ENCODE results near the gene ELP5.

DNA sequence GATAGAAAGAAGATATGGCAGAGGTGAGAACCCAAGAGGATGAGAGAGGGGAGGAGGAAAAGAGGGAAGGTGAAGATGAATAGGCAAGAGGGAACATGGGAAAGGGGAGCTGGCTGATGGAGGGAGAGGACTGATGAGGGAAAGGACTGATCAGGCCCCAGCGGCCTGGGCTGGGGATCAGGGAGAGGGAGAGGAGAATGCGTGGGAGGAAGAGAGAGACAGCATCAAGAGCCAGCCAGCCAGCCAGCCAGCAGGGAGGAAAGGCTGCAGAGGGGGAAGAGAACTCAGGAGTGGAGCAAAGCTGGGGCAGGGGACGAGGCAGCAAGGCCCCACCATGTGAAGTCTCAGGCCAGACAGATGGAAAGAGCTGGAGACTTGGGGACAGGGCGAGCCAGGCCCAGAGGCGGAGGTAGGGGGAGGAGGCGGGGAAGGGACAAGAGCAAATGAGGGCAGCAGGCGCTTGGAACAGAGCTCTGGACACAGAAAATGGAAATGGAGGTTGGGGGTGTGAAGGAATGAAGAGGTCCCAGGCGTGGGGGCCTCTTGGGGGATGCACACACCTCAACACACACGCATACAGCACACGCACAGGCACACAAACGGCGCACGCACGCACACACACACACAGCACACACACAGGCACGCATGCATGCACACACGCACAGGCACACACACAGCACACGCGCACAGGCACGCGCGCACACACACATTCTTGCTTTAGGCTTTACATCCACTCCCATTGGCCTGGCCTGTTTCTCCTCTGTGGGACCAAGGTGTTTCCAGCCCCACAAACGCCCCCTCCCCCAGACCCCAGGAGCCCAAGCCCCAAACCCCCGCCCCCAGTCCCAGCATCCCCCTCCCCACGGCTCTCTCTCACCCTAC is 44.7 kb upstream of the ELP5 start:
- no peak for TF ChIP-seq POLR2A (IDR thresholded peaks at IDR 0.05; ENCODE audit: low read depth, low read length)
- TF ChIP-seq CHD1 (IDR thresholded peaks at IDR 0.05; ENCODE audit: low read depth, low read length) = no peak
- TF ChIP-seq, protein P1, sequence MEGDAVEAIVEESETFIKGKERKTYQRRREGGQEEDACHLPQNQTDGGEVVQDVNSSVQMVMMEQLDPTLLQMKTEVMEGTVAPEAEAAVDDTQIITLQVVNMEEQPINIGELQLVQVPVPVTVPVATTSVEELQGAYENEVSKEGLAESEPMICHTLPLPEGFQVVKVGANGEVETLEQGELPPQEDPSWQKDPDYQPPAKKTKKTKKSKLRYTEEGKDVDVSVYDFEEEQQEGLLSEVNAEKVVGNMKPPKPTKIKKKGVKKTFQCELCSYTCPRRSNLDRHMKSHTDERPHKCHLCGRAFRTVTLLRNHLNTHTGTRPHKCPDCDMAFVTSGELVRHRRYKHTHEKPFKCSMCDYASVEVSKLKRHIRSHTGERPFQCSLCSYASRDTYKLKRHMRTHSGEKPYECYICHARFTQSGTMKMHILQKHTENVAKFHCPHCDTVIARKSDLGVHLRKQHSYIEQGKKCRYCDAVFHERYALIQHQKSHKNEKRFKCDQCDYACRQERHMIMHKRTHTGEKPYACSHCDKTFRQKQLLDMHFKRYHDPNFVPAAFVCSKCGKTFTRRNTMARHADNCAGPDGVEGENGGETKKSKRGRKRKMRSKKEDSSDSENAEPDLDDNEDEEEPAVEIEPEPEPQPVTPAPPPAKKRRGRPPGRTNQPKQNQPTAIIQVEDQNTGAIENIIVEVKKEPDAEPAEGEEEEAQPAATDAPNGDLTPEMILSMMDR (conservative IDR thresholded peaks at IDR 0.05; ENCODE audit: low read depth, low read length) = no peak
- TF ChIP-seq MAZ (IDR thresholded peaks at IDR 0.05; ENCODE audit: borderline replicate concordance, low read depth, low read length) = no peak
- TF ChIP-seq MAFK (IDR thresholded peaks at IDR 0.05; ENCODE audit: low read depth, low read length) = no peak
- no peak for TF ChIP-seq CEBPB (IDR thresholded peaks at IDR 0.05; ENCODE audit: low read depth, low read length)
- TF ChIP-seq FOS (IDR thresholded peaks at IDR 0.05; ENCODE audit: low read depth, low read length) = no peak
- TF ChIP-seq, protein P2, sequence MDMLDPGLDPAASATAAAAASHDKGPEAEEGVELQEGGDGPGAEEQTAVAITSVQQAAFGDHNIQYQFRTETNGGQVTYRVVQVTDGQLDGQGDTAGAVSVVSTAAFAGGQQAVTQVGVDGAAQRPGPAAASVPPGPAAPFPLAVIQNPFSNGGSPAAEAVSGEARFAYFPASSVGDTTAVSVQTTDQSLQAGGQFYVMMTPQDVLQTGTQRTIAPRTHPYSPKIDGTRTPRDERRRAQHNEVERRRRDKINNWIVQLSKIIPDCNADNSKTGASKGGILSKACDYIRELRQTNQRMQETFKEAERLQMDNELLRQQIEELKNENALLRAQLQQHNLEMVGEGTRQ (IDR thresholded peaks at IDR 0.05; ENCODE audit: low read depth, low read length) = no peak
- TF ChIP-seq MXI1 (IDR thresholded peaks at IDR 0.05; ENCODE audit: borderline replicate concordance, low read depth, low read length) = no peak
- TF ChIP-seq RFX5 (IDR thresholded peaks at IDR 0.05; ENCODE audit: low read depth, low read length) = no peak
- no peak for TF ChIP-seq RAD21 (IDR thresholded peaks at IDR 0.05; ENCODE audit: low read length)
